Epithelial cell of esophagus (primary cell): ENCODE data around the gene CBX3.
"Not testable (repeated sequence)": the region's sequence is repeated elsewhere in the genome, so short reads cannot be mapped to it uniquely, and the experiment has no call there.

Experiments used
- DNase-seq: peaks from one replicate; pipeline ENCODE4 v3.0.0; 2010; ENCODE audit warnings: low read depth
- H3K4me3 ChIP-seq: 2 replicates; pipeline ENCODE4 v1.5.1; 2011; ENCODE audit warnings: mild to moderate bottlenecking, low read length, control low read depth
- TF ChIP-seq, protein P1 (sequence below): IDR thresholded peaks from 2 replicates; pipeline ENCODE4 v1.5.1; 2011; ENCODE audit warnings: low read depth, mild to moderate bottlenecking, low read length, control low read depth, inconsistent platforms; ENCODE audit not compliant: insufficient read depth; ENCODE audit errors: missing control alignments

The CBX3 gene

DNA sequence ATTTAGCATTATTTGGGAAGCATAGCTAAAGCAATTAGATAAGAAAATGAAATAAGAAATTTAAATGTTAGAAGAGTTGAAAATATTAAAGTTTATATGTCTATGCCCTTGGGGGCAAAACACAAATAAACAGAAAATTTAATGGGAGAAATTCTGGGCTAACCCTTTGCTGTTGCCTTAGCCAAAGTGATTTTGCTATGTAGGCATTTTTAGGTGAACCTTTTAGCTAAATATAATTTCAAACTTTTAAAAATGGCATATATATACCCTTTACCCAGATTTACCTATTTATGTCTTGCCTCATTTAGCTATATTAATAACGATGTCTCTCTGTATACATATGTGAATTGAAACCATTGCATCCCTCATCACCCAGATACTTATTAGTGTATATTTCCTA, 29.5 kb upstream of the CBX3 start:
- DNase-seq = no peak
- TF ChIP-seq, protein P1, sequence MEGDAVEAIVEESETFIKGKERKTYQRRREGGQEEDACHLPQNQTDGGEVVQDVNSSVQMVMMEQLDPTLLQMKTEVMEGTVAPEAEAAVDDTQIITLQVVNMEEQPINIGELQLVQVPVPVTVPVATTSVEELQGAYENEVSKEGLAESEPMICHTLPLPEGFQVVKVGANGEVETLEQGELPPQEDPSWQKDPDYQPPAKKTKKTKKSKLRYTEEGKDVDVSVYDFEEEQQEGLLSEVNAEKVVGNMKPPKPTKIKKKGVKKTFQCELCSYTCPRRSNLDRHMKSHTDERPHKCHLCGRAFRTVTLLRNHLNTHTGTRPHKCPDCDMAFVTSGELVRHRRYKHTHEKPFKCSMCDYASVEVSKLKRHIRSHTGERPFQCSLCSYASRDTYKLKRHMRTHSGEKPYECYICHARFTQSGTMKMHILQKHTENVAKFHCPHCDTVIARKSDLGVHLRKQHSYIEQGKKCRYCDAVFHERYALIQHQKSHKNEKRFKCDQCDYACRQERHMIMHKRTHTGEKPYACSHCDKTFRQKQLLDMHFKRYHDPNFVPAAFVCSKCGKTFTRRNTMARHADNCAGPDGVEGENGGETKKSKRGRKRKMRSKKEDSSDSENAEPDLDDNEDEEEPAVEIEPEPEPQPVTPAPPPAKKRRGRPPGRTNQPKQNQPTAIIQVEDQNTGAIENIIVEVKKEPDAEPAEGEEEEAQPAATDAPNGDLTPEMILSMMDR = no peak
- no peak overlapping the region for H3K4me3 ChIP-seq

DNA sequence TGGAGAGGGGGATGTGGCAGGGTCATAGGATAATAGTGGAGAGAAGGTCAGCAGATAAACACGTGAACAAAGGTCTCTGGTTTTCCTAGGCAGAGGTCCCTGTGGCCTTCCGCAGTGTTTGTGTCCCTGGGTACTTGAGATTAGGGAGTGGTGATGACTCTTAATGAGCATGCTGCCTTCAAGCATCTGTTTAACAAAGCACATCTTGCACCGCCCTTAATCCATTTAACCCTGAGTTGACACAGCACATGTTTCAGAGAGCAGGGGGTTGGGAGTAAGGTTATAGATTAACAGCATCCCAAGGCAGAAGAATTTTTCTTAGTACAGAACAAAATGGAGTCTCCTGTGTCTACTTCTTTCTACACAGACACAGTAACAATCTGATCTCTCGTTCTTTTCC, 25.6 kb upstream of the CBX3 start:
- H3K4me3 ChIP-seq, DNase-seq: not testable (repeated sequence)

DNA sequence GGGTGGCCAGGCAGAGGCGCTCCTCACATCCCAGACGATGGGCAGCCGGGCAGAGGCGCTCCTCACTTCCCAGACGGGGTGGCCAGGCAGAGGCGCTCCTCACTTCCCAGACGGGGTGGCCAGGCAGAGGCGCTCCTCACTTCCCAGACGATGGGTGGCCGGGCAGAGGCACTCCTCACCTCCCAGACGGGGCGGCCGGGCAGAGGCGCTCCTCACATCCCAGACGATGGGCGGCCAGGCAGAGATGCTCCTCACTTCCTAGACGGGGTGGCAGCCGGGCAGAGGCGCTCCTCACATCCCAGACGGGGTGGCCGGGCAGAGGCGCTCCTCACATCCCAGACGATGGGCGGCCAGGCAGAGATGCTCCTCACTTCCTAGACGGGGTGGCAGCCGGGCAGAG, 24.8 kb upstream of the CBX3 start:
- not testable (repeated sequence) for H3K4me3 ChIP-seq

DNA sequence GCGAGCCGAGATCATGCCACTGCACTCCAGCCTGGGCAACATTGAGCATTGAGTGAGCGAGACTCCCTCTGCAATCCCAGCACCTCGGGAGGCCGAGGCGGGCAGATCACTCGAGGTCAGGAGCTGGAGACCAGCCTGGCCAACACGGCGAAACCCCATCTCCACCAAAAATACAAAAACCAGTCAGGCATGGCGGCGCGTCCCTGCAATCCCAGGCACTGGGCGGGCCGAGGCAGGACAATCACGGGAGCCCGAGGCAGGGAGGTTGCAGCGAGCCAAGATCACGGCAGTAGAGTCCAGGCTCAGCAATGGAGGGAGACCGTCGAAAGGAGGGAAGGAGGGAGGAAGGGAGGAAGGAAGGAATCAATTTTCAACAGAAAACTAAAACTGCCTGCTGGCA, 24.3 kb upstream of the CBX3 start:
- not testable (repeated sequence) for DNase-seq

More for the DNA sequence above, 24.8 kb upstream of the CBX3 start:
- DNase-seq = not testable (repeated sequence)

DNA sequence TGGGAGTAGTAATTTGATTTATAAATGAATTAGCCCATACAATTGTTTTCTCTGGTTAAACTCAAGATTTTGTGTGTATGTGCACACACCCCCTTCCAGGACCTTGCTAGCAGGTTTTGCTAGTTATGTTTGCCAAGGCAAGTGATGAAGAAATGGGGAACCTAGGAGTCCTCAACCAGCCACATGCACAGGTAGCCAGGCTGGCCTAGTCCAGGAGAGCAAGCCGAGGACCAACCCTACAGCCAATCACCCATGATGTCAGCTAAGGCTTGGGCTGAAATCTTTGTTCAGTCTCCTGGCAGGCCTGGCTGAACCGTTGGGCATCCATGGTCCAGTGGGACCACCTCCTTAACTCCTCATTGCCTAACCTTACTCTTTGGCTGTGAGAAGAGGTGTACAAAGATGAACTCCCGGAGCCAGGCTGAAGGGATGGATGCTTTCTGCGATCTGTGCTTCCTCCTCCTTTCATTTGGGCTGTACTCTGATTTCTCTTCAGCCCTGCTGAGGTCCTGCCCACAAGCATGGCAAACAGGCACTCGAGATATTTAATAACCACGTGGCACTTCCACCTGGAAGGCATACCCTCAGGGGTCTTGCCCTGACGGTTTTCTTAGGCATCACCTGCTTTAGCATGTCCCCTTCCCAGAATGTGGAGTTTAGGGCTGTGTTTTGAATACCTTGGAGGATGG, 23.1 kb upstream of the CBX3 start:
- no peak overlapping the region for H3K4me3 ChIP-seq
- DNase-seq = peak; percentile 48
- TF ChIP-seq, protein P1 = no peak

More for the DNA sequence above, 24.3 kb upstream of the CBX3 start:
- H3K4me3 ChIP-seq = not testable (repeated sequence)

DNA sequence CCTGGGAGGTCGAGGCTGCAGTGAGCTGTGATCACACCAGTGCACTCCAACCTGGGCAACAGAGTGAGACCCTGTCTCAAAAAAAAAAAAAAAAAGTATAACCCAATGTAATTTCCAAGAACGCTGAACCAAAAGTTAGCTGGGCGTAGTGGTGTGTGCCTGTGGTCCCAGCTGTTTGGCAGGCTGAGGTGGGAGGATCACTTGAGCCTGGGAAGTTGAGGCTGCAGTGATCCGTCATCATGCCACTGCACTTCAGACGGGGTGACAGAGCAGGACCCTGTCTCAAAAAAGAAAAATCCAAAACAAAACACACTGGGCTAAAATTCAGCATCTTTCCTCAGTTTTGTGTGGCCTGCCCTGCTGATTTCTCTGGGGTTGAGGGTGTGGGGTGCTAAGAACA, 22.1 kb upstream of the CBX3 start:
- TF ChIP-seq, protein P1 = no peak
- H3K4me3 ChIP-seq = no peak overlapping the region
- DNase-seq = no peak

DNA sequence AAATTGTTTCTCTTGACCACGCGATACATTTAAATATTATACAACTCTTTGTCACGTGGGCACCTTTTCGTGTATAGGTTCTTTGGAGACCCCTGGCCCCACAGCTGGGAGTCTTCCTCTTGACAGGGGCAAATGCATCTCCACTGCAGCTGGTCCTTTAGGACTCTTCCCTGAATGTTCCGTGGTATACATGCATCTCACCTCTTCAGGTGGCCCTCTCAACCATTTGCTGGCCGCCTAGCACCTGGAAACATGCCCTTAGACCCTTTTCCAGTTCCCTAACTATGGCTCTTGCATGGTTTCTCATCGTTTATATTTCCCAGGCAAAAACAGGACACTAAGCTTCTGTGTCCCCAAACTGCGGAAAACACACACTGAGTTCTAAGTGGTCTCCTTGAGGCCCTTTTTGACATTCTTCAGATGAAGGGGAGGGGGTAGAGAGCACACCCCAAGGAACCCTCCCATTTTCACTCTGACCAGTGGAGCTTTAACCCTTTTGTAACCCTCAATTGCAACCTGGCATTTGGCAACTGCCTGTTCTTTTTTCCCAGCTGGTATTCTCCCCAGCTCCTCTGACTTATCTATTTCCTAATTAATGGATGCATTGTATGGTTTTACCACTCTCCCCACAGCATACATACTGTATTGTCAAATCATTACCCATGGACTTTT, 21.6 kb upstream of the CBX3 start:
- no peak for DNase-seq
- H3K4me3 ChIP-seq = no peak overlapping the region
- TF ChIP-seq, protein P1 = no peak

DNA sequence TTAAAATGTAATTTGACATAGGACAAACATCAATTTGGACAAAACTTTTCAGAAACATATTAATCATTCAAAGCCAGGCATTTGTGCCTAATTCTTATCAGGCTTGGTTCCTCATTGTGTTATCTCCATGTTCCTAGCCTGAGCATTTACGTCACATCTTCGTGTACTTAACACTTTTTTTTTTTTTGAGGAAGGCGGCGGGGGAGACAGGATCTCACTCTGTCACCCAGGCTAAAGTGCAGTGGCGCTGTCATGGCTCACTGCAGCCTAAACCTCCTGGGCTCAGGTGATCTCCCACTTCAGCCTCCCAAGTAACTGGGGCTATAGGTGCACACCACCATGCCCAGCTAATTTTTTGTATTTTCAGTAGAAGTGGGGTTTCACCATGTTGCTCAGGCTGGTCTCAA, 20.8 kb upstream of the CBX3 start:
- no peak overlapping the region for H3K4me3 ChIP-seq
- TF ChIP-seq, protein P1 = no peak
- no peak for DNase-seq
